ENCODE measurements around the gene ITGAD. TPM values are rescaled to one million over a fixed set of nuclear protein-coding genes. Genes with fewer than 3 reads are reported as not detected.

ITGAD gene
- total and polyA plus RNA-seq, 2 of the 8 experiments (the other 6 are each of a cell fraction or from before 2014, with no cell fraction given): 0.06 TPM; not detected in 1

GRCh38 chr16:31428279-31428597, 35.1 kb downstream of the ITGAD start, which contains the start of gene COX6A2 (continued):
- TF ChIP-seq CTCF (IDR thresholded peaks at IDR 0.05; ENCODE audit: control extremely low read depth in 1 of 3, insufficient read depth in 1 of 3, low read depth in 1 of 3, low read length in 3 of 3) (no peak), MAFK (IDR thresholded peaks at IDR 0.05; ENCODE audit: low read depth, low read length) (no peak), RNF2 (IDR thresholded peaks at IDR 0.05; ENCODE audit: borderline replicate concordance, low read depth, low read length, missing control alignments, poor library complexity, severe bottlenecking) (no peak), SUZ12 (IDR thresholded peaks at IDR 0.05; ENCODE audit: low read length) (no peak), NRF1 (IDR thresholded peaks at IDR 0.05; ENCODE audit: low read depth, low read length) (no peak), POLR2A (IDR thresholded peaks at IDR 0.05; ENCODE audit: control extremely low read depth in 1 of 2, low read depth in 2 of 2, low read length in 2 of 2) (no peak), JUN (IDR thresholded peaks at IDR 0.05; ENCODE audit: low read depth, low read length) (no peak)

All from H1 (cell line).